HepG2 (cell line): ENCODE measurements around the gene CPT1B. TPM values are rescaled to one million over a fixed set of nuclear protein-coding genes. Genes with fewer than 3 reads are reported as not detected.

Experiments
- ETV5 ChIP-seq: IDR thresholded peaks from 2 replicates; pipeline ENCODE4 v1.6.1; 2018; ENCODE audit warnings: missing biosample characterization, missing genetic modification reagents, inconsistent platforms, borderline replicate concordance
- MIER3 ChIP-seq: IDR thresholded peaks from 2 replicates; pipeline ENCODE4 v1.6.1; 2016; ENCODE audit warnings: missing compliant biosample characterization, borderline replicate concordance
- MXI1 ChIP-seq: IDR thresholded peaks from 3 replicates; pipeline ENCODE4 v1.6.1; 2012; ENCODE audit warnings: low read depth, low read length, inconsistent platforms, borderline replicate concordance
- NBN ChIP-seq: fragments of 450-650 bp; conservative IDR thresholded peaks from 2 replicates; pipeline ENCODE4 v1.6.1; 2017
- SNAI1 ChIP-seq: sonication (generic); formaldehyde crosslinking; IDR thresholded peaks from 2 replicates; pipeline ENCODE4 v1.5.0; 2020; ENCODE audit warnings: mild to moderate bottlenecking, missing genetic modification reagents, borderline replicate concordance
- SNAPC2 ChIP-seq: sonication (generic); formaldehyde crosslinking; IDR thresholded peaks from 2 replicates; pipeline ENCODE4 v1.8.1; 2022; ENCODE audit warnings: mild to moderate bottlenecking, missing genetic modification reagents
- TCF12 ChIP-seq, 2 experiments: fragments of 450-650 bp in 1 of 2; sonication (generic) in 1 of 2; formaldehyde crosslinking in 1 of 2; IDR thresholded peaks; 2 replicates each; pipeline versions ENCODE4 v1.6.1 to v1.8.0; 2017 to 2022; ENCODE audit warnings: antibody characterized with exemption in 1 of 2, mild to moderate bottlenecking in 1 of 2, missing genetic modification reagents in 1 of 2, moderate library complexity in 1 of 2
- ZBTB8A ChIP-seq: sonication (generic); formaldehyde crosslinking; IDR thresholded peaks from 2 replicates; pipeline ENCODE4 v1.4.0; 2020; ENCODE audit warnings: mild to moderate bottlenecking, low read depth, missing genetic modification reagents, borderline replicate concordance
- ZNF121 ChIP-seq: sonication (generic); formaldehyde crosslinking; IDR thresholded peaks from 2 replicates; pipeline ENCODE4 v1.5.0; 2020; ENCODE audit warnings: mild to moderate bottlenecking, missing genetic modification reagents
- ZNF335 ChIP-seq: sonication (generic); formaldehyde crosslinking; IDR thresholded peaks from 2 replicates; pipeline ENCODE4 v1.4.0; 2020; ENCODE audit warnings: missing genetic modification reagents
- ZNF350 ChIP-seq: sonication (generic); formaldehyde crosslinking; IDR thresholded peaks from 2 replicates; pipeline ENCODE4 v1.4.0; 2020; ENCODE audit warnings: mild to moderate bottlenecking, low read depth, missing genetic modification reagents, borderline replicate concordance
- ZNF766 ChIP-seq: sonication (generic); formaldehyde crosslinking; IDR thresholded peaks from 2 replicates; pipeline ENCODE4 v1.5.0; 2020; ENCODE audit warnings: missing genetic modification reagents, borderline replicate concordance
- ZNF768 ChIP-seq: sonication (generic); formaldehyde crosslinking; IDR thresholded peaks from 2 replicates; pipeline ENCODE4 v1.4.0; 2020; ENCODE audit warnings: missing genetic modification reagents
- ZNF780A ChIP-seq: sonication (generic); formaldehyde crosslinking; IDR thresholded peaks from 2 replicates; pipeline ENCODE4 v1.8.0; 2022; ENCODE audit warnings: mild to moderate bottlenecking, missing genetic modification reagents, moderate library complexity
- polyA plus RNA-seq, 8 experiments: library from polyadenylated mRNA; depleted of rRNA in 3 of 8; stranded (reverse) in 7 of 8; unstranded in 1 of 8; fragments of >200 nt; fragmentation: Illumina TruSeq in 4 of 8; extraction: Trizol in 4 of 8; gene quantifications; 2 replicates each; pipeline versions ENCODE4 v1.2.1 to v1.2.3, GENCODE V29; 2011 to 2016; ENCODE audit warnings: low read depth in 4 of 8, missing spikeins in 1 of 8, mixed read lengths in 1 of 8; ENCODE audit not compliant: insufficient read depth in 1 of 8
- total RNA-seq, 5 experiments: library from RNA; depleted of rRNA; stranded (reverse); fragments of >200 nt; fragmentation: Illumina TruSeq; extraction: Trizol; gene quantifications; 2 replicates each; pipeline ENCODE4 v1.2.3, GENCODE V29; 2016; ENCODE audit warnings: low read depth in 1 of 5
- TF ChIP-seq, protein P1 (sequence below): sonication (generic); formaldehyde crosslinking; IDR thresholded peaks from 2 replicates; pipeline ENCODE4 v1.4.0; 2020; ENCODE audit warnings: missing genetic modification reagents, borderline replicate concordance
- TF ChIP-seq, protein P2 (sequence below): sonication (generic); formaldehyde crosslinking; IDR thresholded peaks from 2 replicates; pipeline ENCODE4 v1.8.0; 2022; ENCODE audit warnings: mild to moderate bottlenecking, missing genetic modification reagents, borderline replicate concordance
- TF ChIP-seq, protein P3 (sequence below): sonication (generic); formaldehyde crosslinking; IDR thresholded peaks from 2 replicates; pipeline ENCODE4 v1.4.0; 2020; ENCODE audit warnings: missing genetic modification reagents
- TF ChIP-seq, protein P4 (sequence below): sonication (generic); formaldehyde crosslinking; conservative IDR thresholded peaks from 2 replicates; pipeline ENCODE4 v1.8.0; 2022; ENCODE audit warnings: mild to moderate bottlenecking, moderate library complexity, missing genetic modification reagents

The CPT1B gene
- total and polyA plus RNA-seq, 2 of the 13 experiments (the other 11 are each of a cell fraction or from before 2014, with no cell fraction given): 9.2 to 19.5 TPM

DNA sequence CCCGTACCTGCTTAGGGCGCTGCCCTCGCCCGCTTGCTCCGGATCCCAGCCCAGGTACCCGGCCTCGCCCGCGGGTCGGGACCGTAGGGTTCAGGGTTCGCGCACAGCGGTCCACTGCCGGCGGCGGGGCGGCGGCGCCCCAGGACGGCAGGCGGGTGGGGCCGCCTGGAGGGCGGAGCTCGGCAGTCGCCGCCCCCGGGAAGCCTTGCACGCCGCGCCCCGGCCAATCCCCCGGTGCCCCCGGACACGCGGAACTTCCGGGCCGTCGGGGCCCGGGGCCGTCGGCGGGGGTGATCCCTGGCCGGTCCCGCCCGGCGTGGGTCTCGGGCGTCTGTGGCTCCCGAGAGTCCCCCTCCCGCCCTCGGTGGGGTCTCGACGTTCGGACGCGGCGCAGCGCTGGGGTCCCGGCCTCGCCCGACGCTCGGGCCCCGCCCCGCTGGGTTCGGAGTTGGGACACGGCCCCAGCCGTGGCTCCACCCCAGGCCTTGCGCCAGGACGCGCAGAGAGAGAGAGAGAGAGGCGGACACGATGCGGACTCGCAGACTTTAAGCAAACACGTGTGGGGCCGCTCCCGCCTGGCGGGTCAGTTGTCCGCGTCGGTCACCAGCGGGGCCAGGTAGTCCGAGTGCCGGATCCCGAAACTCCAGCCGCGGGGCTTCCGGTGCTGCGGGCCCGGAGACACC lies 48.2 kb downstream of the CPT1B start, which contains the start of gene TYMP (continued):
- TF ChIP-seq ZNF335 (CRISPR knock-in tag): no peak
- no peak for TF ChIP-seq ZNF350
- peak; percentile 94 for TF ChIP-seq ZNF121 (CRISPR knock-in tag)
- no peak for TF ChIP-seq SNAI1 (CRISPR knock-in tag)
- TF ChIP-seq, protein P1, sequence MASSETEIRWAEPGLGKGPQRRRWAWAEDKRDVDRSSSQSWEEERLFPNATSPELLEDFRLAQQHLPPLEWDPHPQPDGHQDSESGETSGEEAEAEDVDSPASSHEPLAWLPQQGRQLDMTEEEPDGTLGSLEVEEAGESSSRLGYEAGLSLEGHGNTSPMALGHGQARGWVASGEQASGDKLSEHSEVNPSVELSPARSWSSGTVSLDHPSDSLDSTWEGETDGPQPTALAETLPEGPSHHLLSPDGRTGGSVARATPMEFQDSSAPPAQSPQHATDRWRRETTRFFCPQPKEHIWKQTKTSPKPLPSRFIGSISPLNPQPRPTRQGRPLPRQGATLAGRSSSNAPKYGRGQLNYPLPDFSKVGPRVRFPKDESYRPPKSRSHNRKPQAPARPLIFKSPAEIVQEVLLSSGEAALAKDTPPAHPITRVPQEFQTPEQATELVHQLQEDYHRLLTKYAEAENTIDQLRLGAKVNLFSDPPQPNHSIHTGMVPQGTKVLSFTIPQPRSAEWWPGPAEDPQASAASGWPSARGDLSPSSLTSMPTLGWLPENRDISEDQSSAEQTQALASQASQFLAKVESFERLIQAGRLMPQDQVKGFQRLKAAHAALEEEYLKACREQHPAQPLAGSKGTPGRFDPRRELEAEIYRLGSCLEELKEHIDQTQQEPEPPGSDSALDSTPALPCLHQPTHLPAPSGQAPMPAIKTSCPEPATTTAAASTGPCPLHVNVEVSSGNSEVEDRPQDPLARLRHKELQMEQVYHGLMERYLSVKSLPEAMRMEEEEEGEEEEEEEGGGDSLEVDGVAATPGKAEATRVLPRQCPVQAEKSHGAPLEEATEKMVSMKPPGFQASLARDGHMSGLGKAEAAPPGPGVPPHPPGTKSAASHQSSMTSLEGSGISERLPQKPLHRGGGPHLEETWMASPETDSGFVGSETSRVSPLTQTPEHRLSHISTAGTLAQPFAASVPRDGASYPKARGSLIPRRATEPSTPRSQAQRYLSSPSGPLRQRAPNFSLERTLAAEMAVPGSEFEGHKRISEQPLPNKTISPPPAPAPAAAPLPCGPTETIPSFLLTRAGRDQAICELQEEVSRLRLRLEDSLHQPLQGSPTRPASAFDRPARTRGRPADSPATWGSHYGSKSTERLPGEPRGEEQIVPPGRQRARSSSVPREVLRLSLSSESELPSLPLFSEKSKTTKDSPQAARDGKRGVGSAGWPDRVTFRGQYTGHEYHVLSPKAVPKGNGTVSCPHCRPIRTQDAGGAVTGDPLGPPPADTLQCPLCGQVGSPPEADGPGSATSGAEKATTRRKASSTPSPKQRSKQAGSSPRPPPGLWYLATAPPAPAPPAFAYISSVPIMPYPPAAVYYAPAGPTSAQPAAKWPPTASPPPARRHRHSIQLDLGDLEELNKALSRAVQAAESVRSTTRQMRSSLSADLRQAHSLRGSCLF: peak; percentile 96; the same call in 1 of the 2 replicates
- no peak for TF ChIP-seq ZNF780A (CRISPR knock-in tag)
- TF ChIP-seq, protein P2, sequence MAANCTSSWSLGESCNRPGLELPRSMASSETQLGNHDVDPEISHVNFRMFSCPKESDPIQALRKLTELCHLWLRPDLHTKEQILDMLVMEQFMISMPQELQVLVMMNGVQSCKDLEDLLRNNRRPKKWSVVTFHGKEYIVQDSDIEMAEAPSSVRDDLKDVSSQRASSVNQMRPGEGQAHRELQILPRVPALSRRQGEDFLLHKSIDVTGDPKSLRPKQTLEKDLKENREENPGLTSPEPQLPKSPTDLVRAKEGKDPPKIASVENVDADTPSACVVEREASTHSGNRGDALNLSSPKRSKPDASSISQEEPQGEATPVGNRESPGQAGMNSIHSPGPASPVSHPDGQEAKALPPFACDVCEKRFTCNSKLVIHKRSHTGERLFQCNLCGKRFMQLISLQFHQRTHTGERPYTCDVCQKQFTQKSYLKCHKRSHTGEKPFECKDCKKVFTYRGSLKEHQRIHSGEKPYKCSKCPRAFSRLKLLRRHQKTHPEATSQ: no peak
- TF ChIP-seq ZNF766 (CRISPR knock-in tag): no peak; the same call in 1 of the 2 replicates
- TF ChIP-seq, protein P3, sequence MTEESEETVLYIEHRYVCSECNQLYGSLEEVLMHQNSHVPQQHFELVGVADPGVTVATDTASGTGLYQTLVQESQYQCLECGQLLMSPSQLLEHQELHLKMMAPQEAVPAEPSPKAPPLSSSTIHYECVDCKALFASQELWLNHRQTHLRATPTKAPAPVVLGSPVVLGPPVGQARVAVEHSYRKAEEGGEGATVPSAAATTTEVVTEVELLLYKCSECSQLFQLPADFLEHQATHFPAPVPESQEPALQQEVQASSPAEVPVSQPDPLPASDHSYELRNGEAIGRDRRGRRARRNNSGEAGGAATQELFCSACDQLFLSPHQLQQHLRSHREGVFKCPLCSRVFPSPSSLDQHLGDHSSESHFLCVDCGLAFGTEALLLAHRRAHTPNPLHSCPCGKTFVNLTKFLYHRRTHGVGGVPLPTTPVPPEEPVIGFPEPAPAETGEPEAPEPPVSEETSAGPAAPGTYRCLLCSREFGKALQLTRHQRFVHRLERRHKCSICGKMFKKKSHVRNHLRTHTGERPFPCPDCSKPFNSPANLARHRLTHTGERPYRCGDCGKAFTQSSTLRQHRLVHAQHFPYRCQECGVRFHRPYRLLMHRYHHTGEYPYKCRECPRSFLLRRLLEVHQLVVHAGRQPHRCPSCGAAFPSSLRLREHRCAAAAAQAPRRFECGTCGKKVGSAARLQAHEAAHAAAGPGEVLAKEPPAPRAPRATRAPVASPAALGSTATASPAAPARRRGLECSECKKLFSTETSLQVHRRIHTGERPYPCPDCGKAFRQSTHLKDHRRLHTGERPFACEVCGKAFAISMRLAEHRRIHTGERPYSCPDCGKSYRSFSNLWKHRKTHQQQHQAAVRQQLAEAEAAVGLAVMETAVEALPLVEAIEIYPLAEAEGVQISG: peak; percentile 77
- TF ChIP-seq, protein P4, sequence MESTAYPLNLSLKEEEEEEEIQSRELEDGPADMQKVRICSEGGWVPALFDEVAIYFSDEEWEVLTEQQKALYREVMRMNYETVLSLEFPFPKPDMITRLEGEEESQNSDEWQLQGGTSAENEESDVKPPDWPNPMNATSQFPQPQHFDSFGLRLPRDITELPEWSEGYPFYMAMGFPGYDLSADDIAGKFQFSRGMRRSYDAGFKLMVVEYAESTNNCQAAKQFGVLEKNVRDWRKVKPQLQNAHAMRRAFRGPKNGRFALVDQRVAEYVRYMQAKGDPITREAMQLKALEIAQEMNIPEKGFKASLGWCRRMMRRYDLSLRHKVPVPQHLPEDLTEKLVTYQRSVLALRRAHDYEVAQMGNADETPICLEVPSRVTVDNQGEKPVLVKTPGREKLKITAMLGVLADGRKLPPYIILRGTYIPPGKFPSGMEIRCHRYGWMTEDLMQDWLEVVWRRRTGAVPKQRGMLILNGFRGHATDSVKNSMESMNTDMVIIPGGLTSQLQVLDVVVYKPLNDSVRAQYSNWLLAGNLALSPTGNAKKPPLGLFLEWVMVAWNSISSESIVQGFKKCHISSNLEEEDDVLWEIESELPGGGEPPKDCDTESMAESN (CRISPR knock-in tag): no peak
- TF ChIP-seq SNAPC2 (CRISPR knock-in tag): no peak
- TF ChIP-seq MIER3 (CRISPR knock-in tag): no peak; the same call in 1 of the 2 replicates
- TF ChIP-seq ZNF768: peak; percentile 34; the same call in 1 of the 2 replicates
- TF ChIP-seq ZBTB8A (CRISPR knock-in tag): no peak
- TF ChIP-seq NBN: no peak
- peak; percentile 54; the same call in 1 of the 2 replicates for TF ChIP-seq ETV5 (CRISPR knock-in tag)
- no peak for TF ChIP-seq TCF12 (IDR thresholded peaks at IDR 0.05)
- no peak; the same call in 1 of the 2 replicates for TF ChIP-seq TCF12 (CRISPR knock-in tag; IDR thresholded peaks at IDR 0.05)
- no peak; the same call in 2 of the 3 replicates for TF ChIP-seq MXI1
